T47D (cell line): Measurements from ENCODE around the gene PNMA6F.

Experiments used
- DNase-seq, 2 experiments: peaks; one replicate each; pipeline versions ENCODE4 v3.0.0 to v3.0.0-alpha.2; 2011 to 2012; ENCODE audit warnings: low read depth in 1 of 2, low spot score in 1 of 2
- JUND ChIP-seq: IDR thresholded peaks from 2 replicates; pipeline ENCODE4 v1.6.1; 2012; ENCODE audit warnings: low read depth
- in situ Hi-C: cut with HindIII; loops from 2 replicates; pipeline ENCODE4 v1.10.0; 2016; ENCODE audit warnings: low sequenced_read_pairs, low pct_unique_long_range_greater_than_20kb

PNMA6F gene

DNA sequence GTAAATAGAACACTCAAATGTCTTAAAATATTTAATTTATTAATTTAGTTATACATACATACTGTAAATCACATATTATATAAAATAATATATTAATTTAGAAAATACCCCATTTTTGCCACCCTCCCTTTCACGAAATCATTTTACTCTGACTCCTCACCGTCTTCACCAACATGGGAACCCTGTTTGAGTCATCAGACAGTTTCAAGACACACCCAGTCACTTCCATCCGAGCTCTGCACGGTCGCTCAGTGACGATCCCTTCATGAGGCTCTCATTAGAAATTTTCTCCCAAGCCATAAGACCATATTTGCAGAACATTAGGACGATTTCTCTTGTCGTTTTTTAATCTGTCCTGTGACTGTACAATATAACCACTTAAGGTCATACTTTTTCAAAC lies 26.9 kb upstream of the PNMA6F start:
- in situ Hi-C loops = no loop called here
- no peak for TF ChIP-seq JUND
- no peak for DNase-seq

DNA sequence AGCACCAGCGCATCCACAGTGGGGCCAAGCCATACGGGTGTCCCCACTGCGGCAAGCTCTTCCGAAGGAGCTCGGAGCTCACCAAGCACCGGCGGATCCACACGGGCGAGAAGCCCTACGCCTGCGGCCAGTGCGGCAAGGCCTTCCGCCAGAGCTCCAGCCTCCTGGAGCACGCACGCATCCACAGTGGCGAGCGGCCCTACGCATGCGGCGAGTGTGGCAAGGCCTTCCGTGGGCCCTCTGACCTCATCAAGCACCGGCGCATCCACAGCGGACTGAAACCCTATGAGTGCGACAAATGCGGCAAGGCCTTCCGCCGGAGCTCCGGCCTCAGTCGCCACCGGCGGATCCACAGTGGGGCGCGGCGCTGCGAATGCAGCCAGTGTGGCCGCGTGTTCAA lies 26.0 kb upstream of the PNMA6F start:
- in situ Hi-C loops = no loop called here

DNA sequence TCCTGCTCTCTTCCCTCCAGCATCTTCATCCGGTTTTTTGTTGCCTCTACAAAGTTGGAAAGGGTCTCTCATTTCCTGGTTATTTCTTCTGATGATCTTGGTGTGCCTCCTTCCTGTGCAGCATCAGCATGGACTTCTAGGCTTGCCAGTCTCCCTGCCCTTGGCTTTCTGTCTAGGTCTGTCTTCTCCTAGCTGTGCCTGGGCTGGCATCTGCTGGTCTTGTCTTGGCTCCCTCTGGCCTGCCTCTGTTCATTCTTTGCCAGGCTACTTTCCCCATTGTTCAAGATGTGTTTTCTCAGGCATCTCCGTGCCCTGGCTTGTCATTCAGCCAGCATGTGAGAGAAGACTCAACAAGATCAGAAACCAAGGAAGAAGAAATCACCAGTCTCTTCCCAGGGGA lies 22.1 kb upstream of the PNMA6F start:
- no peak for DNase-seq
- no peak for TF ChIP-seq JUND
- in situ Hi-C loops = no loop called here

More for the DNA sequence above, 26.0 kb upstream of the PNMA6F start:
- TF ChIP-seq JUND = no peak
- DNase-seq = no peak

DNA sequence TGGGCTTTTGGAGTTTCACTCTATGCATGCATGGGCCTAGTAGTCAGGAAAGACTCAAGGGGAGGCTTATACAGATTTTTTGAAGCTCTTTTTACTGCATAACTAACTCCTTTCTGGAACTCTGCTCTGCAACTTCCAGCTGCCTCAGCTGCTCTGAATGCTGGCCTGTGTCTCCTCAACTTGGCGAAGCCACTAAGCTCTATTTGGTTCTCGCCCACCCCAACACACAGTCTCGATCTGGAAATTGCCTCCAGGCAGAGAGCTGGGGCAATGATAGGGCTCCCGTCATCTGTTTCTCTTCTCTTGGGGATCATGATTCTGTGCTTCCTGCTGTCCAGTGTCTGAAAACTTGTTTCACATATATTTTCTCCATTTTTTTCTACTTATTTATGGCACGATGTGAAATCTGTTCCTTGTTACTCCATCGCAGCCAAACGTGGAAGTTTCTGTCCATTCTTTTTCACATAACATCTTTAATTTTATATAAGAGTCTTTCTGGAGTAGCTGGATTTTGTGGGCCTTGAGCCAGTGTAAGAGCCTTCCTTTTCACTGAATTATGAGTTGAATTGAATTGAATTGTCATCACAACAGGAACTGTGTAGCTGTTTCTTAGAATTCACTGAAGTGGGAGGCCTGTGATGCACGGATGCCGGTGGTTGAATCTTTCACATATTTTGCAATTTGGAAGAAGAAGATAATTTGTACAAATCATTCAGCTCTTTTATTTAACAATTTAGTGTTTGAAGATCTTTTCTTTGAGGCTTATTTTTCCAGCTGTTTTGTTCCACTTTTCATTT lies 21.4 kb upstream of the PNMA6F start:
- TF ChIP-seq JUND = no peak
- in situ Hi-C loops = no loop called here
- no peak for DNase-seq

DNA sequence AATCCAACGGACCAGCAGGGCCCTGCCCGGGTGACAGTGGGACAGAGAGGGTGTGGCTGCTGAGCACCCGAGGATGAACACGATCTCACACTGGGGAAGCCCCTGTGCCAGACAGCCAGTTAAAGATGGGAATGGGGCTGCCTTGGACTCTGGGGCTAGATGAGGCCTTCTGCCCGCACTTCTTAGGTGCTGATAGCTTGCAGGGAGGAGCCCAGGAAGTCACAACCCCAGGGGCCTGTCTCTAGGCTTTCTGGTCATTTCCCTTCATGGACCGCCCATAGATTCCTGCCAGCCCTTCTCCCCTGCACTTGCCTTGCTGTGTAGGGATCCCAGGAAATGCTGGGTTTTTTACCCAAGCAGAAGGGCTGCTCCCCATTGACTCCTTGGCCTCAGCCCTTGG lies 18.5 kb upstream of the PNMA6F start:
- DNase-seq = no peak
- no peak for TF ChIP-seq JUND
- in situ Hi-C loops = no loop called here

DNA sequence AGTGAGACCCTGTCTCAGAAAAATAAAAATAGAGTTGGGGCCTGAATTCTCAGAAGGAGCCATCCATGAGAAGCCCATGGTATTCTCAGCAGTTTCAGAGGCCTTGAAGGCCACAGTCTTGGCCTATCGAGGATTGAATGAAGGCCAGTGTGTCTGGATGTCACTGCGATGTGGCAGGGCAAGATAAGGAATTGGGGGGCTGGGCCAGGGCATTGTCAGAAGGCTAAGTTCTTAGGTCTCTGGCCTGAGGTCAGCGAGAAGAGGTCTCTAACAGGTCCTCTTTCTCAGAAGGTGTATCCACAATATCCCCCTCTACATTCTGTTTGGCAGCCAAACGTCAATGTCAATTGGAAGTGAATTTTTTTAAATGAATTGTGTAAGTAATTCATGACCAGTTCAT lies 18.1 kb upstream of the PNMA6F start:
- in situ Hi-C loops = no loop called here
- DNase-seq = no peak
- no peak for TF ChIP-seq JUND

DNA sequence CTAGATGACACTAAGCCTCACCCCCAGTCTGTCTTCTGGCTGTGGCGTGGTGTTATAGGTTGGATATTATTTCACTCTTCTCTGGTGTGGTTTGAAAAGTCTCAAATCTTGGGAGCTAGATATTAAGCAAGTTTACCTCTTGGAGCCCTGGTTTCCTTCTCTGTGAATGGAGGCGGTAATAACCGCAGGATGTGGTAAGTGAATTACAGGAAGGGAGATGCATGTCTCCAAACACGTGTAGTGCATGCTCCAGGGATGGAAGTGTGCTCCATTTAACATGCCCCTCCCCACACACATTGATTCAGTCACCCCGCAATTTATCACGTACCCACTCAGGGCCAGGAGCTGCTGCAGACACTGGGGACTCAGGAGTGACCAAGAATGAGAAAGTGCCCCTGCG lies 17.3 kb upstream of the PNMA6F start:
- DNase-seq = no peak
- TF ChIP-seq JUND = no peak
- in situ Hi-C loops = no loop called here

DNA sequence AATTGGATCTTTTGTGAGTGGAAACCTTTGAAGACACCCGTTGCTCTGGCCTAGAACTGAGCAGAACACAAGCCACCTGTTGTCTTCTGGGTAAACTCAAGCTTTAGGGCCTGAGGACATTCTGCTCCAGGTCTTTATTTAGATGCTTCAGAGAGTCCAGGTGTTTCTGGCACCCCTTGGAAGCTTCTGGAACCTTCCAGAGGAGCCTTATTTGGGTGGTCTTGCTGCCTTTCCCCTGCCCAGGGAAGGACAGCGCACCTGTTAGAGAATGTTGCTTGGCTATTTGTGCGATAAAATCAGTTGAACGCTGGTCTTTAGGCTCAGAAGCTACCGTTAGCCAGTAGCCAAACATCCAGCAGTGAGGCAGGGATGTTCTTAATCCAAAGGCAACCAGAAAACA lies 15.4 kb upstream of the PNMA6F start:
- no peak for TF ChIP-seq JUND
- no peak for DNase-seq
- in situ Hi-C loops = no loop called here

DNA sequence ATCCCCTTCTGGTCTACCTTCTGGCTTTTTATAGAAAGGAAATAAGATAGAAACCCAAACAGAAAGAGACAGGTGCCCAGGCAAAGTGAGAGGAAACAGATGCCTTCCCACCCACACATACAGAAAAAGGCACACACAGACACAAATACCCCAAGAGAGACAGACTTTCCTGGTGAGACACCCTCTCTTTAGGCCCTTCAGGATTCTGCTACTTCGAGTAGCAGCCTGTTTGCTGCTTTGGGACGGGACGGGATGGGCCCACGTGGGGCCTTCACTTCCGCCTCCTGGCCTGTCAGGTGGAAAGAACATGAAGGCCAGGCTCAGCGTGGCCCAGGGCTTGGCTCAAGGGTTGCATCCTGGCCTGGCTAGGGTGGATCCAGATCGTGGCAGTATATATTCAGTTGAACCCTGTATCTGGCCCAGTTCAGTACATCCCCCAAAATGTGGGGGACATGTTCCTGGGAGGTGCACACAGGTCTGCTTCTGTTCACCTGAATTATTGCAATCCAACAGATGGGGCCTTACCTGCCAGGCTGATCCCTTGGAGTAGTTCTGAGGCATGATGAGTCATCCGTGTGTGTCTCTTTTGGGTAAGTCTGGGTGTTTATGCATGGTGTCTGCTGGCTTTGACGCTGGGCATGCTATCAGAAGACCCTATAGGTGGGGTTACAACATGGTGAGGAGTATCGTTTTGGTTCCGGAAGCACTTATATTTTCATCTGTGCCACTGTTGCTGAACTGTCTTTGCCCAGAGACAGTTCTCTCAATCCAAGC lies 14.7 kb upstream of the PNMA6F start:
- TF ChIP-seq JUND = no peak
- in situ Hi-C loops = no loop called here

DNA sequence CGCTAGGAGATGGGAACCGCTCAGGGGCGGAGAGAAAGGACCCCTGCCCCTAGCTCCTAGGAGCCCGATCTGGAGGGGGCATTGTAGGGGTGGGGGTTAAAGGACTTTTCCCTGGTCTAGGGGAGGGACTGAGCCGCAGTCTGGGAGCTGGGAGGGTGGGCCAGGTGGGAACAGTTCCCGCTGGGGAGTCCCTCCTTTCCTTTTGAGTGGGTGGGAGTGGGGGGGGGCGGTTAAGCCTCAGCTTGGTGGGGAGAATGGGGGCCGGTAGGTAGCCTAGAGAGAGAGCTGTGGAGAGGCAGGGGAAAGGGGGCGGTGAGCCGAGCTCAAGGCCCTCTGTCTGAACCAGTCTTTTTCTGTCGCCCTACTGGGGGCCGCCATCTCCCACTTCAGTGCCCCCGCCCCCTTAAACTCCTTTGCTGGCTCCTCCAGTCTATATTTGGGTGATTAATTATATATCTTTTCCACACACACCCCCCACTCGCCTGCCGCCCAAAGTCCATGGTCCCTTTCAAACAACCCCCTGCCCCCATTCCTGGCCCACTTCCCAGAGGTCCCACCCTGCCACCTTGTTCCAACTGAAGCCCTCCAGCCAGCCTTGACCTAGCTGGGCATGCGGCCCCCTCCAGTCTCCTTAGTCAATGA lies 13.2 kb upstream of the PNMA6F start:
- DNase-seq = no peak
- no peak for TF ChIP-seq JUND
- in situ Hi-C loops = no loop called here

More for the DNA sequence above, 14.7 kb upstream of the PNMA6F start:
- no peak for DNase-seq

DNA sequence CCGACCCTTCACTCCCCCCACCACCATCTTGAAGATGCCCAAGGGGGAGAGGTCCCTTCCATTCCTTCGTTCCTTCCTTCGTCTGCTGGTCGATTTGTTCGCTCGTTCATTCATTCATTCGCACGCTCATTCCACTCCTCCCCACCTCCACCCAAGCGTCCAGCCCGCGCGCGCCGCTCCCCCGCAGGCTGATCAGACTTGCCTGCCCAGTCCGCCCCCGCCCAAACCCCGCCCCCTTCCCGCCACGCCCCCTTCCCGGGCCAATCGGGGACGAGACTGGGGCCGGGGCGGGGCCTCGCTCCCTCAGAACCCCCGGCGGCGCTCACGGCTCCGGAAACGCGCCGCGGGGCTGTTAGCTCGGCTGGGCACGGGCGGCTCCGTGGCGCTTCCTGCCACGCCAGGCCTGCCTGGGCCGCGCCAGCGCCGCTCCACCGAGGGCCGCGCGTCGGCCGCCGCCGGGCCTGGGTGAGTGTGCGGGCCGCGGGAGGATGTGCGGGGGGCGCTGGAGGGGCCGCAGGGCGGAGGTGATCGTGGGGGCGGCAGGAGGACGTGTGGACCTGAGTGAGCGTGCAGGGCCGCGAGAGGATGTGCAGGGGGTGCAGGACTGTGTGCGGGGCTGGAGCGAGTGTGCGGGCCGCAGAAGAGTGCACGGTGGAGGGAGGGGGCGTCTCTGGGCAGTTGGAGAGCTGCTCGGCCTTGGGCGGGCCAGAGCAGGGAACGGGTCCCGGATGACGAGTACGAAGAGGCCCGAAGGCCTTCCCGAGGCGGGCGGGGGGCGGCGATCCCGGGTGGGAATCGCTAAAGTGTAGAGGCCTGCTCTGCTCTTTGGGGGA lies 12.5 kb upstream of the PNMA6F start, which contains the start of gene ZNF275:
ZNF275 (plus strand) TSS at position 333 of the 833 bp plus-strand sequence. CDS start 2,527 bp downstream, outside the sequence.
- in situ Hi-C loops = no loop called here
- no peak for TF ChIP-seq JUND
- DNase-seq = peak; percentile 53 to 70

DNA sequence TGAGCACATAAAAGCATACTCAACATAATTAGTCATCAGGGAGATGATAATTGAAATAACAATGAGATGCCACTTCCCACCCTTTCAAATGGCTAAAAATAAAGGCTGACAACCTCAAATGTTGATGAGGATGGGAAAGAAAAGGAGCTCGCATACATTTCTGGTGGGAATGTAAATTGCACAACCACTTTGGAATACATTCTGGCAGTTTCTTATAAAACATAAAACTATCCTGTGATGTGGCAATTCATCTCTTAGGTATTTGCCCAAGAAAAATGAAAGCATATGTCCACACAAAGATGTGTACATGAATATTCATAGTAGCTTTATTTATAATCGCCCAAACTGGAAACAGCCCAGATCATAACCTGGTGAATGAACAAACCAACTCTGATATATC lies 11.7 kb upstream of the PNMA6F start:
- no peak for DNase-seq
- in situ Hi-C loops = no loop called here
- TF ChIP-seq JUND = no peak
